Stimulated activated CD8-positive, alpha-beta memory T cell treated with anti-CD3 and anti-CD28 coated beads, Interleukin-15, amount 100 ng/mL, for 4 hours (primary cell): ENCODE results near the gene CHMP2B.
"Not testable (repeated sequence)": the region's sequence is repeated elsewhere in the genome, so short reads cannot be mapped to it uniquely, and the experiment has no call there.

Experiments
- DNase-seq, 2 donors: peaks; one replicate each; pipeline ENCODE4 v3.0.0-alpha.2; 2020; ENCODE audit warnings: low read depth in 2 of 2

Gene CHMP2B

GRCh38 chr3:87233805-87234204 is 6.7 kb downstream of the CHMP2B start:
- DNase-seq, result no peak

GRCh38 chr3:87236093-87236492 is 9.0 kb downstream of the CHMP2B start:
- no peak for DNase-seq

- DNase-seq, result no peak
These were observed 19.7 kb downstream of the CHMP2B start for GRCh38 chr3:87246662-87247429.

- no peak for DNase-seq
These were observed 20.3 kb downstream of the CHMP2B start for GRCh38 chr3:87247430-87247773.

- DNase-seq, result not testable (repeated sequence)
These were observed 21.1 kb downstream of the CHMP2B start for GRCh38 chr3:87248231-87248630.

GRCh38 chr3:87248831-87249230 is 21.7 kb downstream of the CHMP2B start:
- no peak for DNase-seq

GRCh38 chr3:87250009-87250408 is 22.9 kb downstream of the CHMP2B start:
- DNase-seq, result no peak

- peak in 1 of 2 donors; percentile 8 for DNase-seq
These were observed 33.2 kb downstream of the CHMP2B start for GRCh38 chr3:87260270-87260669.

GRCh38 chr3:87261925-87262324 is 34.8 kb downstream of the CHMP2B start:
- no peak for DNase-seq

- no peak for DNase-seq
These were observed 41.0 kb downstream of the CHMP2B start for GRCh38 chr3:87267953-87268645.

GRCh38 chr3:87268646-87269211 is 41.6 kb downstream of the CHMP2B start:
- no peak for DNase-seq

GRCh38 chr3:87269723-87270122 is 42.6 kb downstream of the CHMP2B start:
- DNase-seq, result no peak

GRCh38 chr3:87270908-87271700 is 44.0 kb downstream of the CHMP2B start:
- no peak for DNase-seq

- DNase-seq, result no peak
These were observed 45.7 kb downstream of the CHMP2B start for GRCh38 chr3:87272718-87273341.

- DNase-seq, result no peak
These were observed 49.4 kb downstream of the CHMP2B start, which contains the start of gene POU1F1 for GRCh38 chr3:87276484-87276883. POU1F1 (minus strand) TSS chr3:87276584; CDS start chr3:87276462, 122 bp downstream.

- DNase-seq, result no peak
These were observed 59.9 kb downstream of the CHMP2B start for GRCh38 chr3:87287011-87287410.

- DNase-seq, result no peak
These were observed 61.3 kb downstream of the CHMP2B start for GRCh38 chr3:87288446-87288845.

GRCh38 chr3:87298111-87298718 is 71.1 kb downstream of the CHMP2B start:
- DNase-seq, result no peak

GRCh38 chr3:87305031-87305430 is 77.9 kb downstream of the CHMP2B start:
- DNase-seq, result not testable (repeated sequence)
